GM12878 (cell line): Measurements from ENCODE around the gene FIBCD1.

Source experiments
- CTCF ChIP-seq, 3 experiments: IDR thresholded peaks in 2 of 3; conservative IDR thresholded peaks in 1 of 3; 2 replicates each; pipeline ENCODE4 v1.5.1; 2011; ENCODE audit warnings: low read depth in 3 of 3, low read length in 3 of 3, mild to moderate bottlenecking in 3 of 3, control low read depth in 2 of 3, moderate library complexity in 2 of 3, inconsistent platforms in 1 of 3, mixed read lengths in 1 of 3; ENCODE audit not compliant: control insufficient read depth in 2 of 3, insufficient read depth in 1 of 3; ENCODE audit errors: extremely low read depth in 1 of 3
- POLR2A ChIP-seq: IDR thresholded peaks from 2 replicates; pipeline ENCODE4 v1.6.1; 2011; ENCODE audit warnings: low read depth, mild to moderate bottlenecking, low read length

- TF ChIP-seq CTCF (IDR thresholded peaks at IDR 0.05 in 2 of 3, conservative IDR thresholded peaks at IDR 0.05 in 1 of 3; ENCODE audit: control insufficient read depth in 2 of 3, extremely low read depth in 1 of 3, insufficient read depth in 1 of 3, low read depth in 3 of 3, low read length in 3 of 3), result no peak
- TF ChIP-seq POLR2A, result no peak
These were observed 829 bp downstream of the FIBCD1 start for GRCh38 chr9:130938184-130938651.
